Stimulated activated CD8-positive, alpha-beta memory T cell treated with anti-CD3 and anti-CD28 coated beads, Interleukin-12 subunit alpha, Interleukin-12 subunit beta, amount 100 ng/mL, for 24 hours (primary cell): ENCODE data around the gene BLOC1S6.
"Not testable (repeated sequence)": the region's sequence is repeated elsewhere in the genome, so short reads cannot be mapped to it uniquely, and the experiment has no call there.

Experiments used
- DNase-seq: peaks from one replicate; pipeline ENCODE4 v3.0.0-alpha.2; 2020; ENCODE audit errors: extremely low read depth

Gene BLOC1S6

GRCh38 chr15:45641374-45641781 is 54.2 kb downstream of the BLOC1S6 start:
- DNase-seq = no peak

- no peak for DNase-seq
Measured at GRCh38 chr15:45641999-45642932, 55.1 kb downstream of the BLOC1S6 start.

GRCh38 chr15:45644437-45644836 is 57.3 kb downstream of the BLOC1S6 start:
- DNase-seq = no peak

- no peak for DNase-seq
Measured at GRCh38 chr15:45645026-45645980, 58.1 kb downstream of the BLOC1S6 start.

- no peak for DNase-seq
Measured at GRCh38 chr15:45646220-45646619, 59.0 kb downstream of the BLOC1S6 start.

GRCh38 chr15:45647828-45648227 is 60.6 kb downstream of the BLOC1S6 start:
- DNase-seq = no peak

GRCh38 chr15:45648521-45649200 is 61.5 kb downstream of the BLOC1S6 start:
- DNase-seq = no peak

GRCh38 chr15:45650007-45650406 is 62.8 kb downstream of the BLOC1S6 start:
- not testable (repeated sequence) for DNase-seq

GRCh38 chr15:45650889-45651525 is 63.8 kb downstream of the BLOC1S6 start:
- no peak for DNase-seq

- no peak for DNase-seq
Measured at GRCh38 chr15:45653702-45654424, 66.7 kb downstream of the BLOC1S6 start.

- DNase-seq = no peak
Measured at GRCh38 chr15:45654749-45655148, 67.6 kb downstream of the BLOC1S6 start.

GRCh38 chr15:45657254-45657653 is 70.1 kb downstream of the BLOC1S6 start:
- no peak for DNase-seq

GRCh38 chr15:45657764-45658545 is 70.8 kb downstream of the BLOC1S6 start:
- no peak for DNase-seq
